ENCODE results near the gene LAS1L.

GRCh38 chrX:65502618-65503017, 32.0 kb downstream of the LAS1L start:
- no peak for TF ChIP-seq CTCF (IDR thresholded peaks at IDR 0.05; ENCODE audit: low read depth, low read length, missing input control)
- TF ChIP-seq GABPA (IDR thresholded peaks at IDR 0.05 in 1 of 2, conservative IDR thresholded peaks at IDR 0.05 in 1 of 2) = no peak
- TF ChIP-seq YY1 (IDR thresholded peaks at IDR 0.05) = no peak
- no peak for TF ChIP-seq TAF1 (conservative IDR thresholded peaks at IDR 0.05)
- no peak for TF ChIP-seq EGR1 (IDR thresholded peaks at IDR 0.05; ENCODE audit: low read depth in 2 of 2)
- no peak for TF ChIP-seq REST (IDR thresholded peaks at IDR 0.05)
- TF ChIP-seq FOXA1 (IDR thresholded peaks at IDR 0.05) = no peak
